ENCODE data around the gene PRDM15.

PRDM15 gene

DNA sequence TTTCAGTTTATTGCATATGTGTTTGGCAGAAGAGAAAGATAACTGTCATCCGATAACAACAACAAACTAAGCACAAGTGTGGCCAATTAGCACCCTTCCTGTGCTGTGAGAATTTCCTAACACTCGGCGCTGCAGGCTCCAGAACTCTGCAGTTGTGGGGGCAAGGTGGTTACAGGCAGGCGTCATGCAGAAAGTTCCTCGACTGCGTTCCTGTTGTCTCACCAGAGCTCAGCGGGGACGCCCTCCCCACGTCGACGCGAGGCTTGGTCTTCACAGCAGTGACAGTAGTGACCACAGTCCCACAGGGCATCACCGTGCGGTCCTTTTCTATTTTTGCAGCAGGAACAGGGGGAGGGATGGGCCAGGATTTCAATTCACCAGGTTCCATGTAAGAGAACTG is 27.6 kb upstream of the PRDM15 start:
- DNase-seq: no peak

GRCh38 chr21:41903559-41904351 is 24.6 kb upstream of the PRDM15 start:
- no peak for DNase-seq

DNA sequence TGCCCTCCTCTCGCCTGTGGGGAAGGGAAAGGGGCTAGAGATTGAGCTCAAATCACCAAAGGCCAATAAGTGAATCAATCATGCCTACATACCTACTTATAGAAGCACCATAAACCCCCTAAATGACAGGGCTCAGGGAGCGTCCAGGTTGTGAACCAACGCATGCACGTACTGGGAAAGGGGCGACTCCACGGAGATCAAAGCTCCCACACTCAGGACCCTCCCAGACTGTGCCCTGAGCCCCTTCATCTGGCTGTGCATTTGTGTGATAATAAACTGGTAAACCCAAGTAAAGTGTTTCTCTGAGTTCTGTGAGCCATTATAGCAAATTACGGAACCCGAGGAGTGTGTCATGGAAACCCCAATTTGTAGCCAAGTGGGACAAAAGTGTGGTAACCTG is 23.8 kb upstream of the PRDM15 start:
- DNase-seq: no peak

DNA sequence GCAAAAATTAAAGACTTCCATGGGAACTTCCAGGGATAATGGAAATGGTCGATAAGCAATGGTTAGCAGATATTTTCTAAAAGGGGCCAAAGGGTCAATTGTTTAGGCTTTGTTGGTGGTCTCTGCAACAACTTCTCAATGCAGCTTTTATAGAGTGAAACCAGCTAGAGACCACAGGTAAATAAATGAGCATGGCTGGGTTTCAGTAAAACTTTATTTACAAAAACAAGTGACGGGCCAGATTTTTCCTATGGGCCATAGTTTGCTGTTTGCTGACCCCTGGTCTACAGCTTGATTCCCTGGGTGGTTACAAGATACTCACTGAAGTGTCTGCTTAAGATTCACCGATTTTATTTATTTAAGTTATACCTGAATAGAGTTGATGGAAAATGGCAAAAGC is 22.6 kb upstream of the PRDM15 start:
- DNase-seq: no peak

DNA sequence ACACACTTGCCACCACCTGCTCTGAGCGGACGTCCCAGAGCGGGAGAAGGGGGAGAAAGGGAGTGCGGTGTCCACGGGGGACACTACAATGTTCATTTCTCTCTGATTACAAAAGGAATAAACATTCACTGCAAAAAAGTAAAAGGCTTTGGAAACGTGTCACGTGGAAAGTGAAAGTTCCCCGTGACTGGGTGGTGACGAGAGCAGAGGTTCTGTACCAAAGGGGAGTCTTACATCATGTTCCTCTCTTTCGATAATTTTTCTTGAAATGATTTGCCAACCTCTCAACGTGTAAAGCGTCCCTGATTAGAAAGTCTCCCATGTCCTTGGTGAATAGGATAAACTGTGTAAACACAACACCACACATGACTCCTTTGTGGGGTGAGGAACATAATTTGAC is 22.0 kb upstream of the PRDM15 start:
- peak; percentile 68 for DNase-seq

GRCh38 chr21:41900401-41900800 is 21.3 kb upstream of the PRDM15 start:
- DNase-seq: no peak

DNA sequence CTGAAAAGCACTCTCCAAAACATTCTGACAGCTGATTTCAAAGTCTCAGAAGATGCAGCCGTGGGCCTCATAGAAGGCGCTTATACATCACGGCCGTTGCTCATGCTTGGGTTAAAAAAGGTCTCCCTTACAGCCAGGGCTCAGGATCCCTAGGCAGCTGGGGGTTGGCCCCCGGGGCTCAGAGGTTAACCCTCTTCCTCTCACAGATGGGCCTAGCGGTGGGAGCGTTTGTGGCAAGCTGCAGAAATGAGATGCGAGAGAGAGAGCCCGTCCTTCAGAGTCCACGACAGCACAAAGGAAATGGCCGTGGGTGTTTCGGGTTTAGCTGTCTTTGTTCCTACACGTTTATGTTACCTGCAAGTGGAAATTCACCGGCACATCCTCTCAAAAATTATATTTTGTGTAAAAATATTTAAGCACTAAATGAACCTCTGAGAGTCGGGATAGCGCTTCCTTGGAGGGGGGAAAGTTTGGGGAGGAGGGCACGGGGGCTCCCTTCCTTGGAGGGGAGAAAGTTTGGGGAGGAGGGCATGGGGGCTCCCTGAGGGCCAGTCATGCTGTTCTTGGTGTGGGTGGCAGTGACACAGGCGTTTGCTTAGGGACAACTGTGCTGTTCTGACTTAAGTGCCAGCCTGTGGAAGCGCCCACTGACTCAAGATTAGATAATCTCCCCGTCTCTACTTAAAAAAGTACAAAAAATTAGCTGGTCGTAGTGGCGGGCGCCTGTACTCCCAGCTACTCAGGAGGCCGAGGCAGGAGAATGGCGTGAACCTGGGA is 20.5 kb upstream of the PRDM15 start:
- peak; percentile 82 for DNase-seq

DNA sequence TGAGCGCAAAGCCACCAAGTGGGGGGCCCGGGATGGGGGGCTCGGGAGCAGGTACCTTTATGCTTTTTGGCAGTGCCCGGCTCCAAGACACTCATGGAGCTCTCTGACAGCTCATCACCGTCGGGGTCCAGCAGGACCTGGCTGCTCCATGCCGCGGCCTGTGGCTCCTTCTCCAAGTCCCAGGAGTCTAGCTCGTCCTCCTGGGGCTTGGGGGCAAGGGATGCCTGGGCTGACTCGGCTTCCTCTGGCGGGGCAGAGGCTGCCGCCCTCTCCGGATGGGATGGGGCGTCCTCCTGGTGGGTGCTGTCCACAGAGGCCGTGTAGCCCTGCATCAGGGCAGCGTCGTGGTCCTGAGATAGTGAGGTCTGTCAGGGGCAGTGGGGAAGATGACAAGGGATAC is 19.9 kb upstream of the PRDM15 start:
- DNase-seq: no peak

- DNase-seq: no peak
Measured at GRCh38 chr21:41897700-41898099, 18.6 kb upstream of the PRDM15 start.

- DNase-seq: no peak
Measured at GRCh38 chr21:41897047-41897669, 18.0 kb upstream of the PRDM15 start.

GRCh38 chr21:41895643-41896493 is 16.7 kb upstream of the PRDM15 start:
- DNase-seq: no peak

- no peak for DNase-seq
Measured at GRCh38 chr21:41894922-41895557, 15.9 kb upstream of the PRDM15 start.

GRCh38 chr21:41894511-41894910 is 15.4 kb upstream of the PRDM15 start:
- no peak for DNase-seq

- no peak for DNase-seq
Measured at GRCh38 chr21:41892726-41893125, 13.6 kb upstream of the PRDM15 start.

GRCh38 chr21:41891132-41891531 is 12.0 kb upstream of the PRDM15 start:
- no peak for DNase-seq

GRCh38 chr21:41890355-41890754 is 11.2 kb upstream of the PRDM15 start:
- DNase-seq: no peak

DNA sequence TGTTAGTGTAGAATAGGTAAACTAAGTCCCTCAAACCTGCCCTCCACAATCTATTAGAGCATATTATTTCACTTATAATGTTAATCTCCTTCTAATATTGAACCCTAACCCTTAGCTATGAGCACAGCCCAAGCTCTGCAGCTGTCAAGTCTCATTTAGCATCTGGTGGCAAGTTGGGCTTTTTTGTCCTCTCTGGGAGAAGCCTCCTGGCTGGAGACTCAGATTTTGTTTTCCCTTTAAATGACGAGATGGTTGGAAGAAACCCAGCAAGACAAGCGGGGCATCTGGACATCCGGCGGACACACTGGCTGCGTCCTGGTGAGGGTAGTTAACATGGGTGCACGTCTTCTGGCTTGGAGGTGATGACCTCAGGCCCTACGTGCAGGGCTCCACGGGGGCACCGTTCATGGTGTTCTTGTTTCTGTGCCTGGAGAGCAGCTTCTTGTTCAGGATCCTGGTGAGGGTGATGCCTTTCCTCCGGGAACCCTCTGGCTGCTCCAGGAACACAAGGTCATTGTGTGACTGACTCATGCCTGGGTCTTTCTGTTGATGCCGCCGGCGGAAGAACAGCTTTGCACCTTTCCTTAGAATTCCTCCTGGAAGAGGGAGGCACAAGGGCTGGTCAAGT is 9.7 kb upstream of the PRDM15 start:
- DNase-seq: no peak

DNA sequence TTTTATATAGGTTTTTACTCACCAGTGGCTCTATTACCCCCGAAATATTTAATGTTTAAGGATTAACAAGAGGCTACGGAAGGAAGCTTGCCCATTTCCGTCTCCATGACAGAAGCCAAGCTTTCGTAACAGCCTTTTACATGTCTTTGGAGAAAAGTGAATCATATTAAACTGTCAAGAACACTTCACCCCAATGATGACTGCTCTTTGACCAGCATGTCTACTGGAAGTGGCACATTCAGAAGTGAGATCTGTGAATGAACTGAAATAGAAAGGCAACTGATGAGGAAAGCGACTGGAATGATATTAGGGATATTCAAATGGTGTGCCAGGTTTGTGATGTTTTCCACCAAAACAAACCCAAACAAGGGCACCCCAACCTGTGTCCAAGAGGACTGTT is 8.5 kb upstream of the PRDM15 start:
- no peak for DNase-seq

- DNase-seq: no peak
Measured at GRCh38 chr21:41886328-41886727, 7.2 kb upstream of the PRDM15 start.

DNA sequence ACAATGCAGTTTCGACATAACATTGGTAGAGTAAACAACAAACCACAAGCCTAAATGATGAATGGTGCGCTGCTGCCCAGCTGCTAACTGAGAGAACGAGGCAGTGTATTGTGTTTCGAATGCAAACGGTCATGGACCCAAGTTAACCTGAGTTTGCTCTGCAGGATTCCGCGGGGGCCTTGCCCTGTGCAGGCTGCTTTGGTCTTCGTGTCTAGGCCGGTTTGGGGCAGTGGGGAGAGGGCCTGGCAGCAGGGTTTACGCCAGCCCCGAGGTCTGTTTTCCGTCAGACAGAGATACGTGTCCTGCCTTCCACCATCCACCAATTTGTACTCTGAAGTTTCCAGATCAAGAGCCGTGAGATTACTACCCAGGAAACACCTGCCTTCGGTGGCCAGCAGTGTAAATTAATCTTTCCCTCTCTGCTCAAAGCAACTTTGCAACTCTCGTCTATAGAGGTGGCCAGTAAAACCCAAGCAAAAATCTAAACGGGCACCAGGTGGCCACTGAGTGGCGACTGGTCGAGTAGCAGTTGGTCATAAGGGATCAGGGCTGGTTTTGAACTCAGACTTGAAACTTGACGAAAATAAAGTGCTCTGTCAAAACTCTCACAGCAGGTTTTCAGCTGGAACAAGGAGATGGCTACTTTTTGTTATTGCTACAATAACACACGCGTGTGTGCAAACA is 6.3 kb upstream of the PRDM15 start:
- DNase-seq: no peak

- DNase-seq: no peak
Measured at GRCh38 chr21:41884501-41885030, 5.4 kb upstream of the PRDM15 start.

Measured in activated CD8-positive, alpha-beta memory T cell treated with anti-CD3 and anti-CD28 coated beads, Interleukin-2, amount 50 U/mL, for 48 hours (primary cell).